Measurements from ENCODE around the gene PHLDA1.

GRCh38 chr12:76030341-76031080 is 1.1 kb downstream of the PHLDA1 start:
- no peak for TF ChIP-seq CTCF (IDR thresholded peaks at IDR 0.05)
- no peak for TF ChIP-seq POLR2A (IDR thresholded peaks at IDR 0.05)

Measured in thyroid gland (tissue), 4 donors.